Activated T-helper 2 cell treated with anti-CD3 and anti-CD28 coated beads, Interferon-gamma antibody, Interleukin-2, Interleukin-4, amounts not matched to agents 10 μg/mL and 5 μg/mL and 100 μg/mL, durations not matched to agents 14 hours and 24 hours and 36 hours (primary cell): ENCODE data around the gene MTURN. TPM values are rescaled to one million over a fixed set of nuclear protein-coding genes. Genes with fewer than 3 reads are reported as not detected.
"Not testable (repeated sequence)": the region's sequence is repeated elsewhere in the genome, so short reads cannot be mapped to it uniquely, and the experiment has no call there.

Experiments used
- DNase-seq: peaks from one replicate; pipeline ENCODE4 v3.0.0; 2021; ENCODE audit warnings: low spot score
- H3K27ac Mint-ChIP-seq: one replicate; pipeline ENCODE4 v1.8.0; 2021; ENCODE audit warnings: mixed read lengths
- H3K27me3 Mint-ChIP-seq: one replicate; pipeline ENCODE4 v1.8.0; 2021; ENCODE audit warnings: low read depth, mixed read lengths
- H3K36me3 Mint-ChIP-seq: one replicate; pipeline ENCODE4 v1.8.0; 2021; ENCODE audit warnings: low read depth, mixed read lengths
- H3K4me1 Mint-ChIP-seq: one replicate; pipeline ENCODE4 v1.8.0; 2021; ENCODE audit warnings: low read depth, mixed read lengths
- H3K4me3 Mint-ChIP-seq: one replicate; pipeline ENCODE4 v1.8.0; 2021; ENCODE audit warnings: low read depth, mild to moderate bottlenecking, moderate library complexity, mixed read lengths
- H3K9me3 Mint-ChIP-seq: one replicate; pipeline ENCODE4 v1.8.0; 2021; ENCODE audit warnings: mixed read lengths
- intact Hi-C: fragments of 100-400 bp; cut with micrococcal nuclease; formaldehyde crosslinking; loops from one replicate; pipeline ENCODE4 v1.15.1; 2023
- total RNA-seq: library from RNA; stranded (reverse); gene quantifications from 2 replicates; pipeline ENCODE4 v1.2.3, GENCODE V29; 2022

MTURN gene
- 4.0 and 4.7 TPM in 2 replicates for total RNA-seq

- DNase-seq: peak; percentile 81
- peaks cover 34% of the 10 kb centered on the region for H3K27me3 Mint-ChIP-seq
- H3K4me1 Mint-ChIP-seq: peaks cover 4% of the 10 kb centered on the region
- peak within 1 kb of the TSS; percentile 80 for H3K27ac Mint-ChIP-seq
- no peaks in the 10 kb centered on the region for H3K9me3 Mint-ChIP-seq
- intact Hi-C loops: loop anchor here (2.0 to 10.0 kb wide), 2 partner anchors 106 to 460 kb away; partner anchors contain the start of genes GARS1 and PLEKHA8
- H3K36me3 Mint-ChIP-seq: no peaks in the 10 kb centered on the region
- peak within 1 kb of the TSS; percentile 86 for H3K4me3 Mint-ChIP-seq
These were observed at the start of gene MTURN for GRCh38 chr7:30134611-30135300. Gene MTURN, plus strand, starts transcription at chr7:30134986. Its CDS starts 151 bp downstream, at chr7:30135137.

GRCh38 chr7:30086529-30086928 is 48.3 kb upstream of the MTURN start:
- H3K4me1 Mint-ChIP-seq: no peaks in the 10 kb centered on the region
- no peaks in the 10 kb centered on the region for H3K9me3 Mint-ChIP-seq
- H3K27ac Mint-ChIP-seq: no peak overlapping the region
- intact Hi-C loops: no loop called here
- H3K4me3 Mint-ChIP-seq: no peak overlapping the region
- DNase-seq: no peak
- H3K27me3 Mint-ChIP-seq: no peaks in the 10 kb centered on the region
- H3K36me3 Mint-ChIP-seq: no peaks in the 10 kb centered on the region

- intact Hi-C loops: no loop called here
- H3K27me3 Mint-ChIP-seq: no peaks in the 10 kb centered on the region
- H3K4me3 Mint-ChIP-seq: no peak overlapping the region
- H3K9me3 Mint-ChIP-seq: no peaks in the 10 kb centered on the region
- no peaks in the 10 kb centered on the region for H3K4me1 Mint-ChIP-seq
- no peaks in the 10 kb centered on the region for H3K36me3 Mint-ChIP-seq
- no peak overlapping the region for H3K27ac Mint-ChIP-seq
- DNase-seq: no peak
These were observed 47.4 kb upstream of the MTURN start for GRCh38 chr7:30087371-30087770.

GRCh38 chr7:30088362-30088761 is 46.4 kb upstream of the MTURN start:
- H3K36me3 Mint-ChIP-seq: no peaks in the 10 kb centered on the region
- H3K27ac Mint-ChIP-seq: no peak overlapping the region
- no peaks in the 10 kb centered on the region for H3K27me3 Mint-ChIP-seq
- H3K9me3 Mint-ChIP-seq: no peaks in the 10 kb centered on the region
- no peak overlapping the region for H3K4me3 Mint-ChIP-seq
- intact Hi-C loops: no loop called here
- H3K4me1 Mint-ChIP-seq: no peaks in the 10 kb centered on the region
- DNase-seq: no peak

- H3K9me3 Mint-ChIP-seq: peaks cover 2% of the 10 kb centered on the region
- no peaks in the 10 kb centered on the region for H3K27me3 Mint-ChIP-seq
- intact Hi-C loops: no loop called here
- no peaks in the 10 kb centered on the region for H3K36me3 Mint-ChIP-seq
- H3K27ac Mint-ChIP-seq: no peak overlapping the region
- no peak overlapping the region for H3K4me3 Mint-ChIP-seq
- H3K4me1 Mint-ChIP-seq: no peaks in the 10 kb centered on the region
- DNase-seq: no peak
These were observed 44.7 kb upstream of the MTURN start for GRCh38 chr7:30090111-30090510.

GRCh38 chr7:30091491-30091912 is 43.3 kb upstream of the MTURN start:
- Mint-ChIP-seq H3K4me3 (no peak overlapping the region), H3K27me3 (no peaks in the 10 kb centered on the region), H3K4me1 (no peaks in the 10 kb centered on the region), H3K27ac (no peak overlapping the region), H3K9me3 (peaks cover 2% of the 10 kb centered on the region), H3K36me3 (no peaks in the 10 kb centered on the region)
- DNase-seq: no peak
- intact Hi-C loops: no loop called here

- no peaks in the 10 kb centered on the region for H3K27me3 Mint-ChIP-seq
- no peak for DNase-seq
- no peak overlapping the region for H3K4me3 Mint-ChIP-seq
- H3K4me1 Mint-ChIP-seq: no peaks in the 10 kb centered on the region
- intact Hi-C loops: no loop called here
- peaks cover 2% of the 10 kb centered on the region for H3K9me3 Mint-ChIP-seq
- no peak overlapping the region for H3K27ac Mint-ChIP-seq
- H3K36me3 Mint-ChIP-seq: no peaks in the 10 kb centered on the region
These were observed 42.8 kb upstream of the MTURN start for GRCh38 chr7:30091987-30092386.

GRCh38 chr7:30093420-30093952 is 41.3 kb upstream of the MTURN start:
- Mint-ChIP-seq H3K4me3 (no peak overlapping the region), H3K27ac (no peak overlapping the region), H3K4me1 (no peaks in the 10 kb centered on the region), H3K9me3 (peaks cover 2% of the 10 kb centered on the region), H3K36me3 (no peaks in the 10 kb centered on the region), H3K27me3 (no peaks in the 10 kb centered on the region)
- no peak for DNase-seq
- intact Hi-C loops: no loop called here

- DNase-seq, H3K36me3 Mint-ChIP-seq, H3K27me3 Mint-ChIP-seq, intact Hi-C loops, H3K4me1 Mint-ChIP-seq, H3K9me3 Mint-ChIP-seq, H3K4me3 Mint-ChIP-seq, H3K27ac Mint-ChIP-seq: not testable (repeated sequence)
These were observed 36.2 kb upstream of the MTURN start for GRCh38 chr7:30098599-30098998.

- H3K27ac Mint-ChIP-seq: no peak overlapping the region
- H3K4me3 Mint-ChIP-seq: no peak overlapping the region
- DNase-seq: no peak
- intact Hi-C loops: no loop called here
- no peaks in the 10 kb centered on the region for H3K27me3 Mint-ChIP-seq
- H3K4me1 Mint-ChIP-seq: no peaks in the 10 kb centered on the region
- H3K36me3 Mint-ChIP-seq: no peaks in the 10 kb centered on the region
- H3K9me3 Mint-ChIP-seq: peaks cover 6% of the 10 kb centered on the region
These were observed 32.5 kb upstream of the MTURN start for GRCh38 chr7:30102281-30102680.

- Mint-ChIP-seq H3K27me3 (no peaks in the 10 kb centered on the region), H3K9me3 (peaks cover 4% of the 10 kb centered on the region), H3K27ac (no peak overlapping the region), H3K36me3 (no peaks in the 10 kb centered on the region), H3K4me3 (no peak overlapping the region), H3K4me1 (no peaks in the 10 kb centered on the region)
- no peak for DNase-seq
- intact Hi-C loops: no loop called here
These were observed 30.6 kb upstream of the MTURN start for GRCh38 chr7:30104157-30104556.

- peaks cover 20% of the 10 kb centered on the region for H3K9me3 Mint-ChIP-seq
These were observed 22.6 kb upstream of the MTURN start for GRCh38 chr7:30112103-30112713.

GRCh38 chr7:30113144-30113543 is 21.6 kb upstream of the MTURN start:
- H3K9me3 Mint-ChIP-seq: peaks cover 20% of the 10 kb centered on the region
- H3K27me3 Mint-ChIP-seq: no peaks in the 10 kb centered on the region
- intact Hi-C loops: no loop called here
- H3K36me3 Mint-ChIP-seq: peaks cover 3% of the 10 kb centered on the region
- peaks cover 4% of the 10 kb centered on the region for H3K4me1 Mint-ChIP-seq
- no peak overlapping the region for H3K4me3 Mint-ChIP-seq
- no peak for DNase-seq
- no peak overlapping the region for H3K27ac Mint-ChIP-seq

More at GRCh38 chr7:30112103-30112713, 22.6 kb upstream of the MTURN start:
- Mint-ChIP-seq H3K36me3 (peaks cover 3% of the 10 kb centered on the region), H3K4me3 (no peak overlapping the region), H3K27me3 (no peaks in the 10 kb centered on the region), H3K4me1 (peaks cover 4% of the 10 kb centered on the region), H3K27ac (no peak overlapping the region)
- no peak for DNase-seq
- intact Hi-C loops: no loop called here
